Measurements from ENCODE around the gene ZFP69. TPM values are rescaled to one million over a fixed set of nuclear protein-coding genes. Genes with fewer than 3 reads are reported as not detected.

The ZFP69 gene
- total and polyA plus RNA-seq, 10 of the 15 experiments (the other 5 are each of a cell fraction or from before 2014, with no cell fraction given): 1.9 to 6.4 (median 3.7) TPM

GRCh38 chr1:40534589-40534988, 57.5 kb downstream of the ZFP69 start:
- FAIRE-seq: no peak

More at GRCh38 chr1:40534589-40534988, 57.5 kb downstream of the ZFP69 start:
- Histone ChIP-seq H3K9ac (ENCODE audit: control insufficient read depth, insufficient read depth, low read length) (no peak overlapping the region), H3K4me3 (no peak overlapping the region), H3K27ac (ENCODE audit: control insufficient read depth, insufficient read depth) (no peak overlapping the region), H3K9me3 (replicated peaks; ENCODE audit: control insufficient read depth, insufficient read depth, low read length) (no peaks in the 10 kb centered on the region; the same call in 2 of the 3 replicates), H3K27me3 (replicated peaks in 1 of 2; ENCODE audit: control insufficient read depth in 2 of 2, insufficient read depth in 2 of 2, low read length in 1 of 2) (no peaks in the 10 kb centered on the region), H3K4me1 (ENCODE audit: control insufficient read depth, insufficient read depth, low read length) (peaks cover 6% of the 10 kb centered on the region), H2AFZ (ENCODE audit: control insufficient read depth, low read depth, low read length) (no peak overlapping the region), H3K4me2 (ENCODE audit: control insufficient read depth, insufficient read depth) (no peak overlapping the region), H4K20me1 (ENCODE audit: control insufficient read depth, insufficient read depth) (no peaks in the 10 kb centered on the region), H3K36me3 (ENCODE audit: control insufficient read depth in 2 of 2, insufficient read depth in 2 of 2, low read length in 1 of 2) (no peaks in the 10 kb centered on the region), H3K79me2 (ENCODE audit: control insufficient read depth, insufficient read depth, low read length) (peaks cover 3% of the 10 kb centered on the region)
- ChIA-PET CTCF (no interaction called here), SMC1A (ENCODE audit: uncharacterized antibody, unreplicated experiment) (no interaction called here), RAD21 (ENCODE audit: unreplicated experiment) (no interaction called here), POLR2A (interaction anchor here (0.7 kb wide), 1 partner anchor 281 kb away, joined by 6 read pairs; no protein-coding TSS in a partner anchor)
- no peak for TF ChIP-seq E4F1 (IDR thresholded peaks at IDR 0.05; ENCODE audit: borderline replicate concordance, partially characterized antibody)
- no peak for TF ChIP-seq ZBTB11 (CRISPR knock-in tag; IDR thresholded peaks at IDR 0.05)
- no peak for TF ChIP-seq SUPT20H (IDR thresholded peaks at IDR 0.05; ENCODE audit: borderline replicate concordance, control insufficient read depth, low read depth, low read length)
- no peak for TF ChIP-seq CEBPZ (IDR thresholded peaks at IDR 0.05; ENCODE audit: low read depth, low read length)
- TF ChIP-seq KAT2A (conservative IDR thresholded peaks at IDR 0.05; ENCODE audit: control insufficient read depth, low read depth, low read length): no peak
- TF ChIP-seq RAD21 (IDR thresholded peaks at IDR 0.05; ENCODE audit: insufficient read depth, low read depth, low read length): no peak
- ATAC-seq (no peak), DNase-seq (ENCODE audit: low read depth, low spot score) (no peak)
- BruUV-seq (replicated peaks): no TSS peak
- in situ Hi-C loops (cut with MboI): no loop called here
- intact Hi-C loops (cut with micrococcal nuclease; ENCODE audit: unreplicated experiment): loop anchor here (5.0 kb wide), 1 partner anchor 418 kb away; no protein-coding TSS in a partner anchor

Measured in GM12878 (cell line).